Ishikawa (cell line): ENCODE measurements around the gene ARSD.

Experiments used
- CEBPB ChIP-seq: IDR thresholded peaks from 2 replicates; pipeline ENCODE4 v1.6.1; 2012
- CREB1 ChIP-seq: IDR thresholded peaks from 2 replicates; pipeline ENCODE4 v1.6.1; 2012; ENCODE audit warnings: low read depth
- FOXM1 ChIP-seq: IDR thresholded peaks from 2 replicates; pipeline ENCODE4 v1.6.1; 2012; ENCODE audit warnings: low read depth, borderline replicate concordance
- TAF1 ChIP-seq: IDR thresholded peaks from 2 replicates; pipeline ENCODE4 v1.6.1; 2012; ENCODE audit warnings: low read depth, mild to moderate bottlenecking

DNA sequence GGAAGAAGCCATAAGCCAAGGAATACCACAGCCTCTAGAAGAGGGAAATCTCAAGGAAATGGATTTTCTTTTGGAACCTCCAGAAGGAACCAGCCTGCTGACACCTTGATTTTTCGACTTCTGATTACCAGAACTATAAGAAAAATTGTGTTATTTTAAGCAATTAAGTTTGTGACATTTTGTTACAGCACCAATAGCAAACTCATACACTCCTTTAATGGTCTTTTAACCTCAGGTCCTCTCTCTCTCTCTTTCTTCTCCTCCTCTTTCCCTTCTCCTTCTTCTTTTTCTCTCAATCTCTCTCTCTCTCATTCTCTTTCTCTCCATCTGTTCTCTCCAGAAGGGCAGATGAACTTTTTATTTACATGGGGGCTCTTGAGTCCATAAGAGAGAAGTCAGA lies 26.3 kb downstream of the ARSD start:
- TF ChIP-seq CREB1 (no peak), CEBPB (no peak), FOXM1 (no peak), TAF1 (no peak)
